Prostate gland (tissue), 2 donors: ENCODE data around the gene SELENOW.

Experiments used
- CTCF ChIP-seq, 4 experiments: fragments of 200-600 bp in 2 of 4; fragments of 450-650 bp in 2 of 4; sonication (generic) in 2 of 4; IDR thresholded peaks; 1 replicate in 3 of 4; 2 replicates in 1 of 4; pipeline ENCODE4 v1.5.1; 2016 to 2019; ENCODE audit warnings: antibody characterized with exemption in 4 of 4, mild to moderate bottlenecking in 2 of 4, moderate library complexity in 2 of 4
- POLR2AphosphoS5 ChIP-seq: sonication (generic); formaldehyde crosslinking; IDR thresholded peaks from one replicate; pipeline ENCODE4 v1.6.1; 2017; ENCODE audit warnings: antibody characterized with exemption

- TF ChIP-seq CTCF (IDR thresholded peaks at IDR 0.05) = peak in 1 of 4 experiments; percentile 10
- TF ChIP-seq POLR2AphosphoS5 = peak; percentile 93
These were observed at the start of gene SELENOW for GRCh38 chr19:47778049-47778953.
